LNCAP (cell line): ENCODE data around the gene PEX11B.

ENCODE experiments used
- TF ChIP-seq, protein P1 (sequence below): fragments of 450-650 bp; IDR thresholded peaks from 2 replicates; pipeline ENCODE4 v1.5.1; 2017; ENCODE audit warnings: mild to moderate bottlenecking

The PEX11B gene

DNA sequence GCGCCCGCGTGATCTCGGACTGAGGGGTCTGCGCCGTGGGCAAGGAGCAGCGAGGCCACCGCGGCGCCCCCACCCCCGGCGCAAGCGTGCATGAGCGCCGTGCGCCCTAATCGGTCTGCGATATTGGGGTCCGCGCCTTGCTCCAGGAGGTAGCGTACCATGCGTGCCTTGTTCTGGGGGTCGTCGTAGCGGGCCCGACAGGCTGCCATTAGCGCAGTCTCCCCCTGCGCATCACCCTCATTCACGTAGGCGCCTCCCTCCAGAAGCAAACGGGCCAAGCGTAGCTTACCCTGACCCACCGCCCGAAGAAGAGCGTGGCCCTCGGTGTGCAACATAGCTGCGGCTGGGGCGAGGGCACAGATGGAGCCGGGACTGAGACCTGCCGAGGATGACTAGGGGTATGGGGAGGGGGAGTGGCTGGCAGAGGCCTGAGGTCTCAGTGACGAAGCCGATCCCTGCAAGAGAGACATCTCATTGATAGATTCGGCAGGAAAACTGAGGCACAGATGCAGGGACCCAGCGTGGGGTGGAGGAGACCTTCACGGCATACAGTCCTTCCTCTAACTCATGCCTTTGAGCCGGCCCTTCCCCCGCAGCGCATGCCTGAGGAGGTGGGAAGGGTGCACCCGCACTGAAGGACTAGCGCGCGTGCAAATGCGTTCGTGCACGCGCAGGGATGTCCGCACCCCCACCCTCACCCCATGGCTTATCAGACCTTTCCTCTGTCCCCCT lies 43.1 kb upstream of the PEX11B start:
- TF ChIP-seq, protein P1, sequence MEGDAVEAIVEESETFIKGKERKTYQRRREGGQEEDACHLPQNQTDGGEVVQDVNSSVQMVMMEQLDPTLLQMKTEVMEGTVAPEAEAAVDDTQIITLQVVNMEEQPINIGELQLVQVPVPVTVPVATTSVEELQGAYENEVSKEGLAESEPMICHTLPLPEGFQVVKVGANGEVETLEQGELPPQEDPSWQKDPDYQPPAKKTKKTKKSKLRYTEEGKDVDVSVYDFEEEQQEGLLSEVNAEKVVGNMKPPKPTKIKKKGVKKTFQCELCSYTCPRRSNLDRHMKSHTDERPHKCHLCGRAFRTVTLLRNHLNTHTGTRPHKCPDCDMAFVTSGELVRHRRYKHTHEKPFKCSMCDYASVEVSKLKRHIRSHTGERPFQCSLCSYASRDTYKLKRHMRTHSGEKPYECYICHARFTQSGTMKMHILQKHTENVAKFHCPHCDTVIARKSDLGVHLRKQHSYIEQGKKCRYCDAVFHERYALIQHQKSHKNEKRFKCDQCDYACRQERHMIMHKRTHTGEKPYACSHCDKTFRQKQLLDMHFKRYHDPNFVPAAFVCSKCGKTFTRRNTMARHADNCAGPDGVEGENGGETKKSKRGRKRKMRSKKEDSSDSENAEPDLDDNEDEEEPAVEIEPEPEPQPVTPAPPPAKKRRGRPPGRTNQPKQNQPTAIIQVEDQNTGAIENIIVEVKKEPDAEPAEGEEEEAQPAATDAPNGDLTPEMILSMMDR: no peak

DNA sequence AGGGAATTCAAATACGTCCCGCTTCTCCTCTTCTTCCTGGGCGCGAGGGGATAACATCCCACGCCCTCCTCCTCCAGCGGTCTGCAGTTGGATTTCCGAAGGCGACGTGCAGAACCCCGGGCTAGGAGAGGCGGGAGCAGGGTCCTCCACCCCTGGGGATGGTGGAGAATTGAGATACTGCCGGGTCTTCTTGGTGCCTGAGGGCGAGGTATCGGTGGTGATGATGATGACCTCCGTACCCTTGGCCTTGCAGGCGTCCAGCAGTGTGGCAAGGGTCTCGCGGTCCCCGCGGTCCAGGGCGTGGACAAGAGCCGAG lies 42.5 kb upstream of the PEX11B start:
- TF ChIP-seq, protein P1: no peak

DNA sequence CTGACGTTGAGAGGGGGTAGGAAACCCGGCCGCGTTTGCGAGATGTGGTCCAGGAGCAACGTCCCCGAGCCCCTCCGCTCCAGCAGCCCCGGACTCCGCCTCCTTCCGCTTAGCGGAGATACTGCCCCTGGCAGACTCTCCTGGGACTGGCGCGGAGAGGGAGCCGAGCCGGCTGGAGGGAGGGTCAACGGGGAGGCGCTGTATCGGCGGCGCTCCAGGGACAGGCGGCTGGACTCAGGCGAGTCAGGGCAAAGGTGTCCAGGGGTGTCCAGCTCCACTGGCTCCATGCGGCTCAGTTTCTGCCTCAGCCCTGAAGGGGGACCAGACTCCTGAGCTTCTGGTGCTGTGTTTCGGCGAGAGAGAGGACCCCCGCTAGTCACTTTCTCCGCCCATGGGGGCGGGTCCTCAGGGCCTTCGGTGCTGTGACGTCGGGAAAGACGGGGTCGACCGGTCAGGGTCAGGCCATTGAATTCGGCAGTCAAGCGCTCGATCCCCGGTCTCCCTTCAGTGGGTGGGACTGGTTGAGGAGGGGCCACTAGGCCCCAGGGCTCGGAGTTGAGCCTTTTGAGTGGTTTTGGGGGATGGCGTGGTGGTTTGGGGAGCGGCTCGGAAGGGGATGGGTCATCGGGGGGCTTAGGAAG lies 42.1 kb upstream of the PEX11B start:
- TF ChIP-seq, protein P1: no peak

DNA sequence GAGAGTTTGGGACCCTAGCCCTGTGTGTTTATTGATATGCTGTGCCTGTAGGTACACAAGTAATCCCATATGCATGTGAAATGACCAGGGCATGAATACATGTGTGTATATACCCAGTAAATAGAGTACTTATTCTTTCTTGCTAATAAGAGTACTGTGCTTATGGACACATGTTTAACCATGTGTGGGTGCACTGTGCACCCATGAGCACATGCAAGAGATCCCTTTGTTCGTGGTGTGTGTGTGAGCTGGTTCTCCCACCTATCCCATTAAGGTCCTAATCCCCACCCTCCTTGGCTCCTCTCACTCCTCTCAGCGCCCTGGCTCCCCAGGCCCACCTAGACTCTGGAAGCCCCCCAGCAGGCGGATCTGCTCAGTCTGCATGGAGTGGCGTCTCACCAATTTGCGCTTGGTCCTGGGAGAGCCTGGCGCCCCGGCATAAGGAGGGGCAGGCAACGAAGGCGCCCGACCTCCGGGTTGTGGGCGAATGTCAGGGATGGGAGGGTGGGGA lies 41.5 kb upstream of the PEX11B start:
- TF ChIP-seq, protein P1: no peak

DNA sequence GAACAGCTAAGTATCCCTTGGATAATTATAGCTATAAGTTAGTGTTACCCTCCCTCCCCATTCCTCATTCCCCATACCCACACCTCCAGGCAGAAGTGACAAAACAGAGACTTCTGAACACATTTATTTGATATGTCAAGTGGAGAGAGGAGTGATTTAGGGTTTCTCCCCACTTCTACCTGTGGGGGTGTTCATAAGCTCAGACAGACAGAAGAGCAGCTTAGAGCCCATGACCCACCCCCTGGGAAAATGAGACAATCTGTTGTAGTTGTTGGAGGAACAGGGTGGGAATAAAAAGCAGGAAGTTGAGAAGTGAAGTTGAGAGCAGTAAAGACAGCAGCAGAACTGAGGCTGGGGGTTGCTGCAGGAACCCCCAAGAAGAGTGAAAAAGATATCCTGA lies 40.8 kb upstream of the PEX11B start:
- TF ChIP-seq, protein P1: no peak

DNA sequence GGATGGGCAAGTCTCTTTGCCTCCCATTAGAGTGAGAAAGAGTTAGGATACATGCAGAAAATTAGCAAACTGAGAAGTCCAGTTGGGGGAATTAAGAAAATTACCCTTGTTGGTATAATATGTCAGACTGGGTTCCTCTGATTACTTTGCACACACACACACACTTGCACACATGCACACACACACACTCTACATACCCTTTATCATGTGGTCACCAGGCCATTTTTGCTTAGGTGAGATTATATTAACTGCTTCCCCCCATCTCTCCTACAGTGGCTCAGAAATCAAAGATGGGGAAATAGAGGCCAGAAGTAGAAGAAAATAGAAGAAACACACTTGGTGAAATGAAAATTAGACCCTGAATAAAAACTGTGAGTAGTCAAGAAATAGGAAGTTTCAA lies 40.2 kb upstream of the PEX11B start:
- TF ChIP-seq, protein P1: no peak

DNA sequence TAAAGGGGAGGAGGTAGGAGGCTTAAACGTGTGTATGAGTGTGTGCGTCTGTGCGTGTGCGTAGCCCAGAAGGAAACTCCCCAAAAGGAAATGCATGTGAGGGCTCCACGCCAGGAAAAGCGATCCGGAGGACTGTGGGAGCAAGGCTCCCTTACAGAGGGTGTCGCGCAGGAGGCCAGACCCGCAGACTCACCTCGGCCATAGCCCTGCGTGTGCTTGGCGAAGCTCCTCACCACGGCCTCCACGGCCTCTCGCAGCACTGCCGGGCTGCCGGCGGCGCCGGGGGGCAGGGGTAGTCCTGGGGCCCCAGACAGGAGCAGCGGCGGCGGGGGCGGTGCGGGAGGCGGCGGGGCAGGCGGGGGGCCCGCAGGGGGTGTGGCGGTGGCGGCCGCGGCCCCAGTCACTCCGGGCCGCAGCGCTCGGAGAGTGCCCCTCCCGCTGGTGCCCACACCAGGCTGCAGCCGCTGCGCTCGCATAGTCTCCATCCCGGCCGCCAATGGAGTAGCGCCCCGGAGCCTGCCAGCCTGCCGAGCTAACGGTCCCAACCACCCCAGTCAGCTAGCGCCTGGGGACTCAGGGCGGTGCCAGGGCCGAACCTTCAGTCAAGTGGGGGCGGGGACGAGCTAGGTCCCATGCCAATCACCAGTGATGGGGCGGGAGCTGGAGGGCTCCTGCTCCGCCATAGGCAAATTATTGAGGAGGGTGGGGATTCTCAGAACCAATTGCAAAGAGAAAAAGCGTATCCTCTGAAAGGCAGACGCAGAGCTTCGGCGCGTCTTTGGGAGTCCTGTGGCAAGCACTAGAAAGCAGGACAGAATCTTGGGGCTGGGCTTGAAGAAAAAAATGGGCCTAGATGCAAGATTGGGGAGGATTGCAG lies 39.2 kb upstream of the PEX11B start, which contains the start of gene LIX1L:
LIX1L (minus strand) TSS at position 575 of the 877 bp plus-strand sequence; CDS start at position 485, 90 bp downstream.
- TF ChIP-seq, protein P1: no peak
